Keratinocyte (primary cell): ENCODE data around the gene KIF2C.

Experiments used
- EZH2 ChIP-seq: IDR thresholded peaks from one replicate; pipeline ENCODE4 v1.6.1; 2012; ENCODE audit warnings: inconsistent platforms, mild to moderate bottlenecking, low read length, moderate library complexity
- TF ChIP-seq, protein P1 (sequence below), 3 experiments: IDR thresholded peaks in 1 of 3; conservative IDR thresholded peaks in 1 of 3; optimal IDR thresholded peaks in 1 of 3; 2 replicates in 2 of 3; 3 replicates in 1 of 3; pipeline versions ENCODE3 to v1.5.1; 2011; ENCODE audit warnings: low read length in 3 of 3, mild to moderate bottlenecking in 3 of 3, moderate library complexity in 2 of 3, control low read depth in 1 of 3, inconsistent platforms in 1 of 3; ENCODE audit not compliant: insufficient read depth in 2 of 3; ENCODE audit errors: extremely low read depth in 1 of 3

DNA sequence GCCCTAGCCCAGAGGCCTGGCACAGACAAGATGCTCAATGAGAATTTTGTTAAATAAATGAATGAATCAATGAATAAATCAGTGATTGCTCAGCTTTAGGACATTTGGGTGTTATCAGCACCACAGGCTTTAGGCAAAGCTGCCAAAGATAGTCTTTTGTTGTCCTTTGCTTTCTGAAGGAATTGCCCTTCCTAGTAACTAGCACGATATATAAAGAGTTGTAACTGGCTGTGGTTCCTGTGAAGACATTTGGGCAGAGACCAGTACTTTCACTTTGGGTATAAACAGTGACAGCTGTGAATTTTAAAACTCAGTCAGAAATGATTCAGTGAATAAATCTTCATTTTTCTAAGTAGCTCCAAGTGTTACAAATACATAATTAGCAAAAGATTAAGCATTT, 22.0 kb upstream of the KIF2C start:
- TF ChIP-seq, protein P1, sequence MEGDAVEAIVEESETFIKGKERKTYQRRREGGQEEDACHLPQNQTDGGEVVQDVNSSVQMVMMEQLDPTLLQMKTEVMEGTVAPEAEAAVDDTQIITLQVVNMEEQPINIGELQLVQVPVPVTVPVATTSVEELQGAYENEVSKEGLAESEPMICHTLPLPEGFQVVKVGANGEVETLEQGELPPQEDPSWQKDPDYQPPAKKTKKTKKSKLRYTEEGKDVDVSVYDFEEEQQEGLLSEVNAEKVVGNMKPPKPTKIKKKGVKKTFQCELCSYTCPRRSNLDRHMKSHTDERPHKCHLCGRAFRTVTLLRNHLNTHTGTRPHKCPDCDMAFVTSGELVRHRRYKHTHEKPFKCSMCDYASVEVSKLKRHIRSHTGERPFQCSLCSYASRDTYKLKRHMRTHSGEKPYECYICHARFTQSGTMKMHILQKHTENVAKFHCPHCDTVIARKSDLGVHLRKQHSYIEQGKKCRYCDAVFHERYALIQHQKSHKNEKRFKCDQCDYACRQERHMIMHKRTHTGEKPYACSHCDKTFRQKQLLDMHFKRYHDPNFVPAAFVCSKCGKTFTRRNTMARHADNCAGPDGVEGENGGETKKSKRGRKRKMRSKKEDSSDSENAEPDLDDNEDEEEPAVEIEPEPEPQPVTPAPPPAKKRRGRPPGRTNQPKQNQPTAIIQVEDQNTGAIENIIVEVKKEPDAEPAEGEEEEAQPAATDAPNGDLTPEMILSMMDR (optimal IDR thresholded peaks at IDR 0.05 in 1 of 3, IDR thresholded peaks at IDR 0.05 in 1 of 3, conservative IDR thresholded peaks at IDR 0.05 in 1 of 3; ENCODE audit: extremely low read depth in 1 of 3, insufficient read depth in 2 of 3, low read length in 3 of 3), result no peak
- TF ChIP-seq EZH2, result no peak
